ENCODE measurements around the gene BCORL1. TPM values are rescaled to one million over a fixed set of nuclear protein-coding genes. Genes with fewer than 3 reads are reported as not detected.

BCORL1 gene
- total RNA-seq, 1 donor from 2014 or later: 28.0 TPM

DNA sequence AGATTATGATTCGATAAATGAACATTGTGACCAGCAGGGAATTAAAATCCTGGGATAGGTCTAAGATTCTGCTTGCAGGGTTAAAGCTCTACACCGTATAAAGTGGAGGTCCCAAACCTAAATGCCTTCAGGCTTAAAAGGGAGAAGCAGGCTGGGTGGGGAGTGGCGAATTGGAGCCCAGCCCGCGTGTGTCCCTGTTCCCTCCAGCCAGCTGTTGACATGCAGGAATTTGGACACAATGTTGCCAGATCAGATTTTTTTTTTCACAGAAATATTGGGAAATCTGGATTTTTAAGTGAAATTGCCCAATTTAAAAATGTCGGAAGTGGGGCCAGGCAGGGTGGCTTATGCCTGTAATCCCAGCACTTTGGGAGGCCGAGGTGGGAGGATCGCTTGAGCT is 67.4 kb downstream of the BCORL1 start:
- H3K27ac Mint-ChIP-seq: no peak overlapping the region
- H3K9me3 Mint-ChIP-seq: peaks cover 26% of the 10 kb centered on the region
- H3K4me1 Mint-ChIP-seq: peaks cover 5% of the 10 kb centered on the region
- no peaks in the 10 kb centered on the region for H3K27me3 Mint-ChIP-seq (ENCODE audit: low read depth)
- no peak overlapping the region for H3K4me3 Mint-ChIP-seq
- peaks cover 48% of the 10 kb centered on the region for H3K36me3 Mint-ChIP-seq
- DNase-seq (ENCODE audit: low spot score in 2 of 2, unreplicated experiment in 2 of 2): no peak
- TF ChIP-seq, protein P1, sequence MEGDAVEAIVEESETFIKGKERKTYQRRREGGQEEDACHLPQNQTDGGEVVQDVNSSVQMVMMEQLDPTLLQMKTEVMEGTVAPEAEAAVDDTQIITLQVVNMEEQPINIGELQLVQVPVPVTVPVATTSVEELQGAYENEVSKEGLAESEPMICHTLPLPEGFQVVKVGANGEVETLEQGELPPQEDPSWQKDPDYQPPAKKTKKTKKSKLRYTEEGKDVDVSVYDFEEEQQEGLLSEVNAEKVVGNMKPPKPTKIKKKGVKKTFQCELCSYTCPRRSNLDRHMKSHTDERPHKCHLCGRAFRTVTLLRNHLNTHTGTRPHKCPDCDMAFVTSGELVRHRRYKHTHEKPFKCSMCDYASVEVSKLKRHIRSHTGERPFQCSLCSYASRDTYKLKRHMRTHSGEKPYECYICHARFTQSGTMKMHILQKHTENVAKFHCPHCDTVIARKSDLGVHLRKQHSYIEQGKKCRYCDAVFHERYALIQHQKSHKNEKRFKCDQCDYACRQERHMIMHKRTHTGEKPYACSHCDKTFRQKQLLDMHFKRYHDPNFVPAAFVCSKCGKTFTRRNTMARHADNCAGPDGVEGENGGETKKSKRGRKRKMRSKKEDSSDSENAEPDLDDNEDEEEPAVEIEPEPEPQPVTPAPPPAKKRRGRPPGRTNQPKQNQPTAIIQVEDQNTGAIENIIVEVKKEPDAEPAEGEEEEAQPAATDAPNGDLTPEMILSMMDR (IDR thresholded peaks at IDR 0.05; ENCODE audit: unreplicated experiment): no peak

DNA sequence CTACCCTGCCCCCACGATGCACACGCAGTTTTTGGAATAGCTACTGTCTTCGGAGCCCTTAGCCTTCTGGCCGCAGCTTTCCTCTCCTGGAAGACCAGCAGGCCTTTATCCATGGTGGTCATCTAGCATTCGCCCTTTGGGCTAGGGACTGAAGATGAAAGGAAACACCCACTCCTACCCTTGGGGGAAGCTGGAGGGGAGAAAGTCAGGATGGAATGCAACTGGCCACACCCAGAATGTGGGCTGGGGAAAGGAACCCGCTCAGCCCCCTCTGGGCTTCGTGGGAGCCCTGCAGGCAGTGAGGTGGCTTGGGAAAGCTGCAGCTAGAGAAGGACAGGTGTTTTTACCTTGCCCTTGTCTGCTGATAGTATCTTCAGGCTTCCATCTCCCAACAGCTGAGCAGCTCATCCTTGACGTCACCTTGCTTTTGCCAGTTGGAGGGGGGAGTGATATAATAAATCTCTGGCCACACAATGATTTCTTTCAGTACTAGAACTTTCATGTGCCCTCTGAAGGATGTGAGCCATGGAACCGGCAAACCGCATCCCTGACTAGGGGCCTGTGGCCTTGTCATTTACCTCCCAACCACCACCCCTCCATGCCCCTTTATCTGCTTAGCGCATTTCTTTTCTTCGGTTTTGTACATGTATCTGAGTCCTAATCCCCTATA is 68.9 kb downstream of the BCORL1 start:
- H3K36me3 Mint-ChIP-seq: peaks cover 49% of the 10 kb centered on the region

DNA sequence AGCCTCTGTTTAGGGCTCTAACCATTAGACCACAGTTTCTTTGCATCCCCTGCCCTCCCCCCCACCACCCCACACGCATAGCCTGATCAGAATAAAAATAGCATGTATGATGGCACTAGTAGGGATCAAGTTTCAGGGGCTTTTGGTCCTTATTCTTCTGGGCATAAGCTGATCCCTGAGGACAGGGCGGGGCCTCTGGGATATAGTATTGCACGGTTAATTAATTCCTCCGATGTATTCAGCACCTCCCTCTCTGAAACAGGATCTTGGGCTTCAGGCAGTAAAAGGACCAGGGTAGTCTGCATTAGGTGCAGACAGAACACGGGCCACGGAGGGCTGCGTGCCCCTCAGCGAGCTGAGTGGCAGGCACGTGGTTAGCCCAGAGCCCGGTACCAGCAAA is 70.8 kb downstream of the BCORL1 start:
- Mint-ChIP-seq H3K27ac (no peak overlapping the region), H3K4me3 (no peak overlapping the region), H3K9me3 (peaks cover 11% of the 10 kb centered on the region), H3K4me1 (peaks cover 12% of the 10 kb centered on the region), H3K36me3 (peaks cover 34% of the 10 kb centered on the region), H3K27me3 (ENCODE audit: low read depth) (no peaks in the 10 kb centered on the region)
- DNase-seq (ENCODE audit: low spot score in 2 of 2, unreplicated experiment in 2 of 2): no peak
- TF ChIP-seq, protein P1 (IDR thresholded peaks at IDR 0.05; ENCODE audit: unreplicated experiment): no peak

More for the DNA sequence above, 68.9 kb downstream of the BCORL1 start:
- H3K27ac Mint-ChIP-seq: no peak overlapping the region
- H3K27me3 Mint-ChIP-seq (ENCODE audit: low read depth): no peaks in the 10 kb centered on the region
- TF ChIP-seq, protein P1 (IDR thresholded peaks at IDR 0.05; ENCODE audit: unreplicated experiment): no peak
- peaks cover 22% of the 10 kb centered on the region for H3K9me3 Mint-ChIP-seq
- peaks cover 12% of the 10 kb centered on the region for H3K4me1 Mint-ChIP-seq
- H3K4me3 Mint-ChIP-seq: no peak overlapping the region
- no peak for DNase-seq (ENCODE audit: low spot score in 2 of 2, unreplicated experiment in 2 of 2)

DNA sequence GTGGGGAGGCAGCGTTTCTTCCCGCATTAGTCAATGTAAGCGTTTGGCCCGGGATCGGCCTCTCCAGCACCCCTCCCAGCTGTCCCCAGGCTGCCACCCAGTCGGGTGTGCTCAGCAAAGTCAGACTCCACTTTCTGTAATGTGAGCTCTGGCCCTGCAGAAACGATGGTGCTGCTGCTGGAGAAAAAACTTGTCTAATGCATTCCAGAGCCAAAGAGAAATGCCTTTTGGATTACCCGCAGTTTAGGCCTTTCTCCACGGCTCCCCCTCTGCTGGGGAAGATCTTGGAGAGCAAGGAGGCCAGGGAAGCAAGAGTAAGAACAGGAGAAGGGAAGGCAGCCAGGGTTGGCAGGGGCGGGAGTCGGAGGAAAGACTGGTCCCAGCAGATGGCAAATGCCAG is 72.7 kb downstream of the BCORL1 start:
- Mint-ChIP-seq H3K27me3 (ENCODE audit: low read depth) (no peaks in the 10 kb centered on the region), H3K36me3 (peaks cover 22% of the 10 kb centered on the region), H3K27ac (peak overlapping the region; percentile 77), H3K4me1 (peaks cover 12% of the 10 kb centered on the region), H3K9me3 (peaks cover 7% of the 10 kb centered on the region), H3K4me3 (no peak overlapping the region)
- TF ChIP-seq, protein P1 (IDR thresholded peaks at IDR 0.05; ENCODE audit: unreplicated experiment): no peak
- DNase-seq (ENCODE audit: low spot score in 2 of 2, unreplicated experiment in 2 of 2): no peak

DNA sequence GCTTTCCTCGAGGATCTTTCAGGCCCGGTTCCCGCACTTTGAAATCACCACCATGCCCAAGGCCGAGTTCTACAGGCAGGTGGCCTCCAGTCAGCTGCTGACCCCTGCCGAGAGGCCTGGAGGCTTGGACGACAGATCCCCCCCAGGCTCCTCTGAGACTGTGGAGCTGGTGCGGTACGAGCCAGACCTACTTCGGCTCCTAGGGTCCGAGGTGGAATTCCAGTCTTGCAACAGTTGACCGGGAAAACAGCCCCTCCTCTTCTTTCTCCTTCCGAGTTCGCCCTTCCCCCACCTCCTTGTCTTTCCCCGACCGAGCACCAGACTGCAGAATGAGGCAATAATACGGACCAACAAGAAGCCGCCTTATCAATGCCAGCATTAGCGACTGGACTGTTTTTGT is 73.5 kb downstream of the BCORL1 start:
- peaks cover 12% of the 10 kb centered on the region for H3K4me1 Mint-ChIP-seq
- no peak overlapping the region for H3K4me3 Mint-ChIP-seq
- H3K27ac Mint-ChIP-seq: no peak overlapping the region
- peaks cover 7% of the 10 kb centered on the region for H3K9me3 Mint-ChIP-seq
- no peaks in the 10 kb centered on the region for H3K27me3 Mint-ChIP-seq (ENCODE audit: low read depth)
- TF ChIP-seq, protein P1 (IDR thresholded peaks at IDR 0.05; ENCODE audit: unreplicated experiment): no peak
- peaks cover 17% of the 10 kb centered on the region for H3K36me3 Mint-ChIP-seq
- no peak for DNase-seq (ENCODE audit: low spot score in 2 of 2, unreplicated experiment in 2 of 2)
